Epidermal melanocyte (primary cell): ENCODE measurements around the gene GRID2.
"Not testable (repeated sequence)": the region's sequence is repeated elsewhere in the genome, so short reads cannot be mapped to it uniquely, and the experiment has no call there.

Experiments
- DNase-seq: peaks from one replicate; pipeline ENCODE4 v3.0.0; 2011; ENCODE audit warnings: low spot score; ENCODE audit not compliant: insufficient read length

The GRID2 gene

GRCh38 chr4:92433272-92433758, 129.5 kb downstream of the GRID2 start:
- DNase-seq: no peak

- DNase-seq: not testable (repeated sequence)
These were observed 135.0 kb downstream of the GRID2 start for GRCh38 chr4:92438722-92439121.

- DNase-seq: not testable (repeated sequence)
These were observed 138.4 kb downstream of the GRID2 start for GRCh38 chr4:92442131-92442530.

GRCh38 chr4:92444143-92444843, 140.5 kb downstream of the GRID2 start:
- DNase-seq: not testable (repeated sequence)

GRCh38 chr4:92445127-92445526, 141.4 kb downstream of the GRID2 start:
- DNase-seq: no peak

GRCh38 chr4:92447255-92447905, 143.6 kb downstream of the GRID2 start:
- DNase-seq: no peak

GRCh38 chr4:92448176-92448575, 144.4 kb downstream of the GRID2 start:
- not testable (repeated sequence) for DNase-seq

GRCh38 chr4:92450694-92451093, 146.9 kb downstream of the GRID2 start:
- DNase-seq: no peak

GRCh38 chr4:92451782-92452181, 148.0 kb downstream of the GRID2 start:
- DNase-seq: no peak

- DNase-seq: not testable (repeated sequence)
These were observed 148.6 kb downstream of the GRID2 start for GRCh38 chr4:92452383-92452782.

GRCh38 chr4:92455329-92455839, 151.6 kb downstream of the GRID2 start:
- DNase-seq: no peak

GRCh38 chr4:92455951-92456350, 152.2 kb downstream of the GRID2 start:
- no peak for DNase-seq

- DNase-seq: no peak
These were observed 158.0 kb downstream of the GRID2 start for GRCh38 chr4:92461732-92462131.

GRCh38 chr4:92477298-92477697, 173.5 kb downstream of the GRID2 start:
- no peak for DNase-seq

GRCh38 chr4:92483341-92483740, 179.6 kb downstream of the GRID2 start:
- no peak for DNase-seq

GRCh38 chr4:92488496-92488895, 184.7 kb downstream of the GRID2 start:
- DNase-seq: no peak

GRCh38 chr4:92497141-92497540, 193.4 kb downstream of the GRID2 start:
- no peak for DNase-seq

- DNase-seq: no peak
These were observed 197.7 kb downstream of the GRID2 start for GRCh38 chr4:92501456-92501855.

- DNase-seq: no peak
These were observed 203.2 kb downstream of the GRID2 start for GRCh38 chr4:92506933-92507332.

GRCh38 chr4:92514627-92515026, 210.9 kb downstream of the GRID2 start:
- DNase-seq: no peak

- no peak for DNase-seq
These were observed 212.7 kb downstream of the GRID2 start for GRCh38 chr4:92516450-92516849.

- DNase-seq: no peak
These were observed 216.0 kb downstream of the GRID2 start for GRCh38 chr4:92519727-92520126.

GRCh38 chr4:92520563-92520962, 216.8 kb downstream of the GRID2 start:
- no peak for DNase-seq
